Smooth muscle cell of the brain vasculature (primary cell): ENCODE measurements around the gene SLC43A2.

Experiments used
- DNase-seq: peaks from one replicate; pipeline ENCODE4 v3.0.0-alpha.2; 2012; ENCODE audit warnings: low read depth, low spot score

SLC43A2 gene

DNA sequence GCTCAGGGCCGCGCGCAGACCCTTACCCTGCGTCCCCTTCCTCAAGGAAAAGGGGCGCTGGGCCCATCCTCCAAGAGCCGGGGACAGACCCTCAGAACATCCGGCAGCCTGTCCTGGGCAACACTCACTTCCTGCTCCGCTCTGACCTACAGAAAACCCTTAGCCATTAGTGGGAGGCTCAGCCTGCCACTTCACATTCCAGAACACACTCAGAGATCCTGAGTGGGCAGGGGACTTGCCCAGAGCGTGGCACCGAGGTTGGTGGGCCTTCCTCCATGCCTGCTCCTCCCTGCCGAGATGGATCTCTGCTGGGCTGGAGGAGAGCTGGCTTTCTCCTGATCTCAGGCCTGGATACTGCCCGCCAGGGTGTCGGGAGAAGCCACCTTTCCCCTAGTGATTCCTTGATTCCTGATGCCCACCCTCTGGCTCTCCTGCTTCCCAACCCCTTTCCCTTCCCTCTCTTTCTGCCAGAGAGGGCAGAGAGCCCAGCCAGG is 15.4 kb upstream of the SLC43A2 start:
- DNase-seq = no peak

DNA sequence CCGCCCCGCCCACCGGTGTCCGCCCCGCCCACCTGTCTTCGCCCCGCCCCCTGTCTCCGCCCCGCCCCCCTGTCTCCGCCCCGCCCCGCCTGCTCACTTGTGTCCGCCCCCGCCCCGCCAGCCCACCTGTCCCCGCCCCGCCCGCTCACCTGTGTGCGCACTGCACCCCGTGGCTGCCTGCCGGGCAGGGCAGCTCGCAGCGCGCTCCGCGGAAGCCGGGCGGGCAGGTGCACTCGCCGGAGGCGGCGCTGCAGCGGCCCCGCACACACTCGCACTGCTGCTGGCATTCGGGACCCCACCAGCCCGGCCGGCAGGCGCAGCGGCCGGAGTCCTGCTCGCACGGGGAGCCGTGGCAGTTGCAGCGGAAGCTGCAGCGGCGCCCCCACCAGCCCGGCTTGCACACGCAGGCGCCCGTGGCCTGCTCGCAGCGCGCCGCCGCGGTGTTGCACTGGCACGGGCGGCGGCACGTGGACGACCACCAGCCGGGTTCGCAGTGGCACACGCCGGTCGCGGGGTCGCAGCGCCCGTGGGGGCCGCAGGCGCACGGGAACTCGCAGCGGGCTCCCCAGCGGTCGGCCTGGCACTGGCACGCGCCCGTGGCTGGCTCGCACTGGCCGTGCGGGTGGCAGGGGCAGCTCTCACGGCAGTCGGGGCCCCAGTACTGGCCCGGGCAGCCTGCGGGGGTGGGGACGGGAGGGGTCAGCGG is 14.8 kb upstream of the SLC43A2 start:
- no peak for DNase-seq

DNA sequence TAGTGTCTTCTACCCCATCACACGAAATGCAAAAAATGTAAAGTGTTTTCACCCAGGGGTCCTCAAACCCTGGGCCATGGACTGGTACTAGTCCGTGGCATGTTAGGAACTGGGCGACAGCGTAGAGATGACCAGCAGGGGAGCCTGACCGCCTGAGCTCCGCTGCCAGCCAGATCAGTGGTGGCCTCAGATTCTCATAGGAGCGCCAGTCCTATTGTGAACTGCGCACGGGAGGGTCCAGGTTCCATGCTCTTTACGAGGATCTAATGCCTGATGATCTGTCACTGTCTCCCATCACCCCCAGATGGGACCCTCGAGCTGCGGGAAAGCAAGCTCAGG is 12.4 kb upstream of the SLC43A2 start:
- no peak for DNase-seq

GRCh38 chr17:1640329-1641064 is 11.9 kb upstream of the SLC43A2 start:
- no peak for DNase-seq

DNA sequence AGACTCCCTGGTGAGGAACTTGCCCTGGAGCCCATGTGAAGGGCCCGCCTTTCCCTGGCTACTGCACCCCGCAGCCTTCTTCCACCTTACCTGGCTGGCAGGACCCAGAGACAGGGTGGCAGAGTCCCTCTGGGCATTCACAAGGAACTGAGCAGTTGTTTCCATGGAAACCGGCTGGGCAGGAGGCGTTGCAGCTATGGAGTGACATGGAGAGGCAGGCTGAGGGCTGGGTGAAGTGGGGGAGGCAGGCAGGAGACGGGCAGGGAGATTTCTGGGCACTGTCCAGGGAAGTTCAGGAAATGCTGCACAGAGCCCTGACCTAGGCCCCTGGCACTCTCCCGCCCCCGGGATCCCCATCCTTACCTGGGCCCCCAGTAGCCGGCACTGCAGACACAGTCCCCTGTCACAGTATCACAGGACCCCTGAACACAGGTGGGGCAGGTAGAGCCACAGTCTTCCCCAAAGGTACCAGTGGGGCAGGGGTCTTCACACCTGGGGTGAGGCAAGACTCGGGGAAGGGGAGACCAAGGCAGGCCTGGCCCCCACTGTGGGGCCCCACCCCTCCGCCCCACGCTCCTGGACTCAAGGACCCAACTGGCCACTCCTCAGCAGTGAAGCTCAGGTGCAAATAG is 11.0 kb upstream of the SLC43A2 start:
- DNase-seq = no peak

DNA sequence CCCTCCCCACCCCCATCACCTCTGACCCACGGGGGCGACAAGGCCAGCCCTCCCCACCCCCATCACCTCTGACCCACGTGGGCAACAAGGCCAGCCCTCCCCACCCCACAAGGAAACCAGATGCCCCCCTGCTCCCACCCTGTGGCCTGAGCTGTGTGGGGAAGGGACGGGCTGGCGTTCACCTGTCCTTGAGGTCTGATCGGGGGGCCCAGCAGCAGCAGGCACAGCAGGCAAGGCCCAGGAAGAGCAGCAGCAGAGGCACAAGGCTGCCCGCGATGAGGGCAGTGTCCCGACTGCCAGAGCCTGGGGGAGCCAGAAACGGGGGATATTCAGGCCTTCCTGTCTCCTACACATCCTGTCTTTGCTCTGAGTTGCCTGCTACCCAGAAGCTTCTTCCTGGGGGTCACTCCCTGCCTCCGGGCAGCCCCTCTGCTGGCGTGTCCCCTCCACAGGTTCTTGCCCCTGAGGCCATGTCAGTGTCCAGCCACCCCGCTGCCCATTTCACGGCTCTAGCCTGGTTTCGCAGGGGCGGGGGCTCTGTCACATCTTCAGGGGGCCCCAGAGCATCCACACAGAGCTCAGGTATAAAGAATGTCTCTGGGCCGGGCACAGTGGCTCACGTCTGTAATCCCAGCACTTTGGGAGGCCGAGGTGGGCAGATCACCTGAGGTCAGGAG is 10.1 kb upstream of the SLC43A2 start:
- DNase-seq = no peak

GRCh38 chr17:1638171-1638590 is 9.5 kb upstream of the SLC43A2 start:
- DNase-seq = no peak

- no peak for DNase-seq
These were observed 8.2 kb upstream of the SLC43A2 start for GRCh38 chr17:1636732-1637285.

- no peak for DNase-seq
These were observed 7.2 kb upstream of the SLC43A2 start for GRCh38 chr17:1635675-1636465.

DNA sequence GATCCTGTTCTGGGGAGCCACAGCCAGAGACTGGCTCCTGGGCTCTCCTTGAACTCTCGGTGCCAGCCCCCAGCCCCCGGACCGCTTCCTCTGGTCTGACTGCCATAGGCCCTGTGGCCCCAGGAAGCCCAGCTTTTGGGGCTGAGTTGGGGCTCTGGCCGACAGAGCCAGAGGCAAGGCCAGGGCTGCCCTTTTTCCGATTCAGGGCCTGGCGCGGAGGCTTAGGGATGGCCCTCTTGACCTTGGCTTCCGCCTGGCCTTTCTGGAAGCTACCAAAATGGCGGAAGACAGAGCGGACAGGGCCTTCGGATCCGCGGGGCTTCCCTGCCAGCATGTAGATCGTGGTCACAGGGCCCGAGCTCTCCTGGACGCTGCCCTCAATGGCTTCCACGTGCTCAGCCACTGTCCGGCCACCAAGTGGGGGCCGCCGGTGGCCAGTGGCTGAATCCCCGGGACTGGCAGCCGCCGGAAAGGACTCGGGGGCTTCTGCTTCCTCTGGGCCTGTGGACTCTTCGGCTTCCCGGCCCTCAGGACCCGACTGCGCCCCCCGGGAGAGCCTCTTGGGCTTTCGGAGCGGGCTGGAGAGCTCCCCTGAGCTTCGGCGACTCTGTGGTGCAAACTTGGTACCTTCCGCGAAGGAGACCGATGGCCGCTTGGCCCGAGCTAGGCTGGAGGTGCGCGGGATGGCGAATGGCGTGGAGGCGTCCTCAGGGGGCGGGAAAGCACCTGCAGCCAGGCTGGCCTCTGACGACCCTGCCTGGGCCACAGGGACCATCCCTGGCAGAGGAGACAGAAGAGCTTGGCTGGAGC is 6.4 kb upstream of the SLC43A2 start:
- DNase-seq = no peak

GRCh38 chr17:1630662-1631061 is 2.0 kb upstream of the SLC43A2 start:
- DNase-seq = no peak

DNA sequence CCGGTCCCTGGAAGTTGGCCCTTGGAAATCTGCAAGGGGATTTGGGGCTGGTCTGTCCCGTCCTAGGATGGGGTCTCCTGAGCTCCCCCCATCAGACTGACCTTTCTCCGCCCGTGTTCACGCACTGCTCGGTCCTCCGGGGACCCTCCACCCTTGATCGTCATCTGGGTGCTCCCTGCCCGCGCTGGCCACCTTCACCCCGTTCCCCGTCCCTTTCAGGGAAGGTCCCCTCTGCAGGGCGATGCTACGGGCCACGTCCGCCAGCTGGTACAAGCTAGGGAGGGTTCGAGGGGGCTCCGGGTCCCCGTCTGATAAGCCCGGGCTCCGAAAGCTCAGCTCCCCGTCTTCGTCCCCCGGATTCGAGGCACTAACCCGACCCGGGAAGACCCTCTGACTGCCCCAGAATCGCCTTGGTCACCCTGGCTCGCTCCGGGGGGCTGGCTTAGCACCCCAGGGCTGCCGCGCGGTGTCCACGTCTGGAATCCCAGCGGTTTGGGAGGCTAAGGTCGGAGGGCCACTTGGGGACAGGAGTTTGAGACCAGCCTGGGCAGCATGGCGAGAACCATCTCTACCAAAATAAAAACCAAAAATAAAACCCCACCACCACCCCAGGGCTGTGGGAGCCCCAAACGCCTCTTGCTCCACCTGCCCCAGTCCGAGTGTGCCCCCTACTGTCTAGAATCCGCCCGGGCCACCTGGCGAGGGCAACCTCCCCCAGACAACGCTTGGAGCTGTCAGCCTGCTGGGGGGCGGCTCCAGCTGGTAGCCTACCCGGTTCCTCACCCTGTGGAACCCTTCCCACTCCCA is 1.1 kb upstream of the SLC43A2 start:
- DNase-seq = no peak

GRCh38 chr17:1628856-1629503 is 346 bp upstream of the SLC43A2 start:
- DNase-seq = peak; percentile 79

- DNase-seq = no peak
These were observed 1.3 kb downstream of the SLC43A2 start for GRCh38 chr17:1627182-1627981.

GRCh38 chr17:1626333-1626732 is 2.3 kb downstream of the SLC43A2 start:
- DNase-seq = no peak

DNA sequence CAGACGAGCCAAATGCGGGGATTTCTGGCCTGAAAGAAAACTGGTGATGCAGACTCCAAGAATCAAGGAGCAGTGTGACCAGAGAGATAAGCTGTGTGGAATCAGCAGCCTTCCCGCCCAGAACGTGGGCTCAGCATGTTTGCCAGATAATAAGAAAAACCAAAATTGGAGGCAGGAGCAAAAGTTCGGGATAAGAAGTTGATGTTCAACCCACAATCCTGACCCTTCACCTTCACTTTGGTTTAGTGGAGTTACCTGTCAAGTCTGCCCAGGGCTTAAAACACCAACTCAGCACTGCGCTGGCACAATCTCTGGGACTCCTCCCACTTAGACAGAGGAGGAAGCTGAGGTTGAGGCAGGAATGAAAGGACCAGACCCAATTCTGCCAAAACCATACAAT is 3.1 kb downstream of the SLC43A2 start:
- DNase-seq = no peak

GRCh38 chr17:1625053-1625452 is 3.6 kb downstream of the SLC43A2 start:
- DNase-seq = no peak

DNA sequence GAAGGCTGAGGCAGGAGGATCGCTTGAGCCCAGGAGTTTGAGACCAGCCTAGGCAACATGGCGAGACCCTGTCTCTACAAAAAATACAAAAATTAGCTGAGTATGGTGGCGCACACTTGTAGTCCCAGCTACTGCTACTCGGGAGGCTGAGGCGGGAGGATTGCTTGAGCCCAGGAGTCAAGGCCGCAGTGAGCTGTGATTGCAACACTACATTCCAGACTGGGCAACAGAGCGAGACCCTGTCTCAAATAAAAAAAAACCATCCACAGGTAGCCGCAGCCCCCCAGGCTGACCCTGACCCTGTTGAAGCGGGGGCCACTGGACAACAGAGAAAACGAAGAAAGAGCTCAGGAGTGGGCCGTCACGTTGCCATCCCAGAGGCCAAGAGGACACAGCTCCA is 4.0 kb downstream of the SLC43A2 start:
- no peak for DNase-seq
